NCI-H1930 (cell line): Measurements from ENCODE around the gene MPPED1.

Experiments used
- DNase-seq, 2 experiments: peaks; one replicate each; lab custom pipeline; 2025; lab: John Stamatoyannopoulos, UW

Gene MPPED1

DNA sequence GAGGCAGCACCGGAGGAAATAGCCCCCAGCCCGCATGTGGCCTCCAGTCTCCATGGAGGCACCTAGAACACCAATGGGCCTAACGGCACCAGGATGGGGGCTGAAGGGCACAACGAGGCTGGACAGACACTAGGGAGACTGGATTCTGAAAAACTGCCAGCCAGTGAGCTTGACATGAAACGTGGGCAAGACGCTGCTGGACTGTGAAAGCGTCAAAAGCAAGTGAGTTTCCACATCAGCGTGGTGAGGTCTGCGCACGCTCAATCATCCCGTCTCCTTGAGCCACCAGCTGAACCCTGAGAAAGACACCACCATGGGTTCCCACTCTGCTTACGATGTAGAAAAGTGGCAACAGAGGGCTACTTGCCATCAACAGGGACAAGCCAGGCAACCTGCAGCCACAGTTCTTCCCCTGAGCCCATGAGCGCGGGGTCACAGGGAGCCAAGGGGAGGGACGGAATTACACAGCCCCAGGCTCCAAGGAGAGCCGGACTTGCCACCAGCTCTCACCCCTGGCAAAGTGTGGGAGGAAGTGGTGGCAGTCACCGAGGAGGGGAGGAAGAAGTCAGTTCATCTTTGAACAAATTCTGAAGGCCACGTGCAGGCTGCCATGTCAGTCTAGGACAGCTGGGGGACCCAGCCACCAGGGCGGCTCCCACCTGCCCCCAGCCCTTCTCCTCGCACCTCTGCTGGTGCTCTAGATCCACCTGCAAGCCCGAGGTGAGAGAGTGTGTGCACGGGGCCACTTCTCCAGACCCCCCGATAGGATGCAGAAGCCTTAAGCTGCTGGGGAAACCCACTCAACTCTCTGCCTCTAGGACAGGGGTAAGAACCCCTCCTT lies 131.1 kb downstream of the MPPED1 start:
- DNase-seq, result no peak

GRCh38 chr22:43543522-43544288 lies 131.9 kb downstream of the MPPED1 start:
- DNase-seq, result no peak

GRCh38 chr22:43544289-43544673 lies 132.5 kb downstream of the MPPED1 start:
- DNase-seq, result no peak

DNA sequence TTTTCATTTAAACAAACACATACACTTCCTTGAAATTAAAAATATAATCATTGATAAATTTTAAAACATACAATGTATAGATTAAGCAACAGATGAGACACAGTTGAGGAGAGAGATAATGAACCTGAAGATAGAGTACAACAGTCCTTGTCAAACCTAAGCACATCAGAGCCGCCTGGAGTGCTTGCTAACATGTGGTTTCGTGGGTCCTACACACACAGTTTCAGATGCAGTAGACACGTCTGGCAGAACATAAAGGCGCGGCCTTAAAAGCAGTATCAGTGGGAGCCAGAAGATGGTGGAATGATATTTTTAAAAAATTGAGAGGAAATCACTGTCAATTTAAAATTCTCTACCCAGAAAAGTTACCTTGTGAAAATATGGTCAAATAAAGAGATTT lies 134.4 kb downstream of the MPPED1 start:
- DNase-seq, result no peak

DNA sequence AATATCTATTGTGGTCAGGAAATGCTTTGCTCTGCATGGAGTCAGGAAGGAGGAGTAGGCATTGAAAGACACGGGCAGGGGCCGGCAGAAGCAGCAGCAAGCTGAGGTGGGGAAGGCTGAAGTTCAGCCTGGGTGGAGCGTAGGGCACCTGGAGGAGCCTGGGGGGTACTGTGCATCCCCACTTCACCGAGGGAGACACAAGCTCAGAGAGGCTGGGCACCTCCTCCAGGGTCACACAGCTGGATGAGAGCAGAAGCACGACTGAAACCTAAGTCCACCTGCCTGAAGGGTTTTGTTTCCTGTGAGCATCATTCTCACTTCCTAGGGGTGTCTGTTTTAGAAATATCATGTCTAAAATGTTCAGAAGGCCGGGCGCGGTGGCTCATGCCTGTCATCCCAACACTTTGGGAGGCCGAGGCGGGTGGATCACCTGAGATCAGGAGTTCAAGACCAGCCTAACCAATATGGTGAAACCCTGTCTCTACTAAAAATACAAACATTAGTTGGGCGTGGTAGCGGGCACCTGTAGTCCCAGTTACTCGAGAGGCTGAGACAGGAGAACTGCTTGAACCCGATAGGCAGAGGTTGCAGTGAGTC lies 138.3 kb downstream of the MPPED1 start:
- DNase-seq, result no peak

DNA sequence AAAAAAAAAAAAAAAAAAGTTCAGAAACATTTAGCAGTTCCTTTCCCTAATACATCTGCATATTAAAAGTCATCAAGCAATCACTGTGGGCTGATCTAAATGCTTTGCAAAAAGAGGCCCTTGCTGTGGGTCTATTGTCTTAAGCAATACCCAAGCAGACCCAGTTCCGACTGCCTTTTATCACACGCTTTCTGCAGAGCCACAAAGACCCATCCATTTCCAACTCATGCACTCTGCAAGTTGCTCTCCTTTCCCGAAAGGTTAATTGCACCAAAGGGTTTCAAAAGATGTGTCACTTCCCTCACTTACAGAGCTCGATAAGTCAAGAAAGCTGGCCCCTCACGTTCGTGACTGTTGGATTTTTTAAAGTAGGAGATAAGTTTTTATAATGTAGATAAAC lies 138.9 kb downstream of the MPPED1 start:
- DNase-seq, result no peak

- no peak for DNase-seq
Measured at GRCh38 chr22:43553451-43554258, 141.8 kb downstream of the MPPED1 start.

GRCh38 chr22:43554259-43554636 lies 142.4 kb downstream of the MPPED1 start:
- DNase-seq, result no peak

DNA sequence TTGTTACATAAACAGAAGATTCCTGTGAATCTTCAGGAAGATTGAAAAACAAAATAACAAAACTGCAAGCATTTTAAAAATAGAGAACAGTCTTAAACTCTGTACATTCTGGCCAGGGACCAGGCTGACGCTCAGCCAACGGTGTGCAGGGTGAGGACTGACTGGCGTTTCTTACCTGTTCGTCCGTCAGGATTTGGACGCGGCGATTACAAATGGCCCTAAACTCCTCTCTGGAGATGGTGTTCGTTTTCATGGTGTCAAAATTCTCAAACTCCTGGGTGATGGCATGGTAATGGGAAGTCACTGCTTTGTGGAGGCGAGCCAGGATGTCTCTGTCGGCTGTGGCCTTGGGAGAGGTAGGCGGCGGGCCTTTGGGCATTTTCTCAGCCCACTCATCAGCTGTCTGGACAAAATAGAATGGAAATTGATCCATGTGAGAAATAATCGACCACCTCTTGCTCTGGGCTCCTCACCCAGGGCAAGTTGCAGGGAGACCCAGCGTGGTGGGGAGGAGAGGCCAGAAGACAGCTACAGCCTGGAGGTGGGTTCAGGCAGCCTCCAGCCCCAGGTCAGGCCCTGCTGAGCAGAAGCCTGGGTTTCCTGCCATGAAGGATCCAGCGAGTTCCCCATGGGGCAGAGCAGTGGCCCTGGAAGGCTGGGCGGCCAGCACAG lies 143.0 kb downstream of the MPPED1 start:
- DNase-seq, result no peak

- DNase-seq, result no peak
Measured at GRCh38 chr22:43555561-43556515, 144.0 kb downstream of the MPPED1 start.
